GM23338 (cell line): ENCODE data around the gene COLQ. TPM values are rescaled to one million over a fixed set of nuclear protein-coding genes. Genes with fewer than 3 reads are reported as not detected.

Experiments used
- ATAC-seq: fragments of 200-7000 bp; cut with Tn5 transposase; 3 replicates; pipeline ENCODE4 v1.9.1; 2020
- DNase-seq: peaks from one replicate; pipeline ENCODE4 v3.0.0-alpha.2; 2015; ENCODE audit warnings: low spot score
- H2AFZ ChIP-seq: fragments of 200-600 bp; sonication (generic); 2 replicates; pipeline ENCODE4 v1.8.0; 2016; ENCODE audit warnings: antibody characterized with exemption, mild to moderate bottlenecking, moderate library complexity
- H3F3A ChIP-seq: fragments of 200-600 bp; sonication (generic); replicated peaks from 2 replicates; pipeline ENCODE4 v1.8.0; 2017; ENCODE audit warnings: antibody characterized with exemption, mixed run types, low read depth
- H3K27ac ChIP-seq: fragments of 200-600 bp; sonication (generic); 2 replicates; pipeline ENCODE4 v1.6.1; 2016; ENCODE audit warnings: low read depth
- H3K27me3 ChIP-seq: fragments of 200-600 bp; sonication (generic); 2 replicates; pipeline ENCODE4 v1.8.0; 2016; ENCODE audit warnings: mild to moderate bottlenecking, mixed run types, moderate library complexity; ENCODE audit not compliant: insufficient read depth
- H3K36me3 ChIP-seq: fragments of 200-600 bp; sonication (generic); 2 replicates; pipeline ENCODE4 v1.8.0; 2016; ENCODE audit warnings: mild to moderate bottlenecking; ENCODE audit not compliant: insufficient read depth
- H3K4me1 ChIP-seq: fragments of 200-600 bp; sonication (generic); 2 replicates; pipeline ENCODE4 v1.8.0; 2016; ENCODE audit warnings: mild to moderate bottlenecking, moderate library complexity; ENCODE audit not compliant: insufficient read depth
- H3K4me2 ChIP-seq: fragments of 200-600 bp; sonication (generic); 2 replicates; pipeline ENCODE4 v1.7.1; 2017; ENCODE audit warnings: mixed run types
- H3K4me3 ChIP-seq: fragments of 200-600 bp; sonication (generic); 2 replicates; pipeline ENCODE4 v1.6.1; 2016; ENCODE audit warnings: mixed run types
- H3K79me2 ChIP-seq: fragments of 200-600 bp; sonication (generic); replicated peaks from 2 replicates; pipeline ENCODE4 v1.8.0; 2017; ENCODE audit warnings: mild to moderate bottlenecking; ENCODE audit not compliant: insufficient read depth
- H3K9me2 ChIP-seq: fragments of 200-600 bp; sonication (generic); 2 replicates; pipeline ENCODE4 v1.8.0; 2017; ENCODE audit not compliant: insufficient read depth
- H4K20me1 ChIP-seq: fragments of 200-600 bp; sonication (generic); replicated peaks from 2 replicates; pipeline ENCODE4 v1.8.0; 2017; ENCODE audit warnings: mild to moderate bottlenecking; ENCODE audit not compliant: insufficient read depth
- H3K27ac Mint-ChIP-seq: 2 replicates; pipeline ENCODE4 v1.8.0; 2020; ENCODE audit warnings: inconsistent platforms, mild to moderate bottlenecking, moderate library complexity, mixed read lengths
- H3K27me3 Mint-ChIP-seq: 3 replicates; pipeline ENCODE4 v1.8.0; 2022; ENCODE audit warnings: low read depth, mild to moderate bottlenecking, moderate library complexity, mixed read lengths, inconsistent platforms; ENCODE audit not compliant: insufficient read depth, poor library complexity
- H3K36me3 Mint-ChIP-seq: 3 replicates; pipeline ENCODE4 v1.8.0; 2021; ENCODE audit warnings: low read depth, mild to moderate bottlenecking, inconsistent platforms, moderate library complexity, mixed read lengths
- H3K4me1 Mint-ChIP-seq: 3 replicates; pipeline ENCODE4 v1.8.0; 2020; ENCODE audit warnings: mild to moderate bottlenecking, inconsistent platforms, mixed read lengths
- H3K4me3 Mint-ChIP-seq: 3 replicates; pipeline ENCODE4 v1.8.0; 2021; ENCODE audit warnings: moderate library complexity, mild to moderate bottlenecking, inconsistent platforms, mixed read lengths
- H3K9me3 Mint-ChIP-seq: 3 replicates; pipeline ENCODE4 v1.8.0; 2020; ENCODE audit warnings: moderate library complexity, mild to moderate bottlenecking, inconsistent platforms, mixed read lengths
- CTCF ChIP-seq, 2 experiments: fragments of 200-600 bp in 1 of 2; sonication (generic) in 1 of 2; conservative IDR thresholded peaks; 2 replicates each; pipeline versions ENCODE4 v1.5.1 to v1.6.1; 2016 to 2017; ENCODE audit warnings: antibody characterized with exemption in 2 of 2, low read depth in 2 of 2, mild to moderate bottlenecking in 2 of 2, moderate library complexity in 1 of 2
- ETS1 ChIP-seq: IDR thresholded peaks from 2 replicates; pipeline ENCODE4 v1.6.1; 2016; ENCODE audit warnings: antibody characterized with exemption
- EZH2phosphoT487 ChIP-seq: fragments of 200-600 bp; sonication (generic); IDR thresholded peaks from one replicate; pipeline ENCODE4 v1.8.1; 2018; ENCODE audit warnings: antibody characterized with exemption; ENCODE audit not compliant: unreplicated experiment
- JUNB ChIP-seq: IDR thresholded peaks from one replicate; pipeline ENCODE4 v1.6.1; 2016; ENCODE audit warnings: antibody characterized with exemption; ENCODE audit not compliant: unreplicated experiment
- ZNF331 ChIP-seq: fragments of 250-450 bp; sonication (Bioruptor Pico); IDR thresholded peaks from 2 replicates; pipeline ENCODE4 v1.5.0; 2020; ENCODE audit warnings: low read depth, mild to moderate bottlenecking, moderate library complexity
- ZNF462 ChIP-seq: fragments of 250-450 bp; sonication (Bioruptor Pico); IDR thresholded peaks from 2 replicates; pipeline ENCODE4 v1.5.0; 2020; ENCODE audit warnings: mild to moderate bottlenecking, moderate library complexity
- polyA plus RNA-seq: library from polyadenylated mRNA; unstranded; fragments of >200 nt; fragmentation: Nextera tagmentation; extraction: Ambion mirVana; gene quantifications from 2 replicates; pipeline ENCODE4 v1.2.1, GENCODE V29; 2016
- total RNA-seq: library from RNA; depleted of rRNA; stranded (reverse); fragments of >200 nt; shearing (Covaris generic); gene quantifications from 2 replicates; pipeline ENCODE4 v1.2.3, GENCODE V29; 2014

Gene COLQ
- total and polyA plus RNA-seq, 2 experiments from 2014 or later = 0.78 to 2.0 TPM

GRCh38 chr3:15470849-15471248 is 50.7 kb downstream of the COLQ start (continued):
- TF ChIP-seq ZNF462 (no peak), ETS1 (no peak), EZH2phosphoT487 (no peak), ZNF331 (CRISPR knock-in tag) (no peak)

- TF ChIP-seq JUNB (no peak), CTCF (conservative IDR thresholded peaks at IDR 0.05; ENCODE audit: low read depth in 2 of 2) (peak; percentile 55 to 74)
- Mint-ChIP-seq H3K36me3 (no peaks in the 10 kb centered on the region), H3K4me1 (0 out of 3 replicates have a peak, but pooled peaks cover 5% of the 10 kb centered on the region), H3K27me3 (no peaks in the 10 kb centered on the region), H3K4me3 (no peak overlapping the region), H3K27ac (no peak overlapping the region), H3K9me3 (no peaks in the 10 kb centered on the region)
- DNase-seq (peak; percentile 74), ATAC-seq (peak; percentile 98)
- Histone ChIP-seq H3K4me1 (no peaks in the 10 kb centered on the region), H3F3A (no peaks in the 10 kb centered on the region), H3K4me2 (no peak overlapping the region), H3K9me2 (no peaks in the 10 kb centered on the region), H3K27ac (no peak overlapping the region), H3K4me3 (no peak overlapping the region), H3K36me3 (no peaks in the 10 kb centered on the region), H2AFZ (0 out of 2 replicates have a peak overlapping the region, but pooled peaks have one; percentile 24), H3K79me2 (no peaks in the 10 kb centered on the region), H3K27me3 (no peaks in the 10 kb centered on the region), H4K20me1 (no peaks in the 10 kb centered on the region)
Observed at GRCh38 chr3:15470261-15470660, 51.2 kb downstream of the COLQ start.
